Right atrium auricular region (tissue), 2 donors: Measurements from ENCODE around the gene CBY1. TPM values are rescaled to one million over a fixed set of nuclear protein-coding genes. Genes with fewer than 3 reads are reported as not detected.

ENCODE experiments used
- DNase-seq: peaks from one replicate; pipeline ENCODE4 v3.0.0-alpha.2; 2019; ENCODE audit warnings: low spot score
- H3K27ac ChIP-seq, 2 donors: fragments of 200-600 bp; sonication (generic); 1 replicate in 1 of 2; 2 replicates in 1 of 2; pipeline ENCODE4 v1.5.1; 2016 to 2019
- H3K27me3 ChIP-seq, 2 donors: fragments of 200-600 bp; sonication (generic); one replicate each; pipeline versions ENCODE4 v1.5.1 to v1.6.0; 2017 to 2019
- H3K36me3 ChIP-seq: fragments of 200-600 bp; sonication (generic); one replicate; pipeline ENCODE4 v1.5.1; 2016
- H3K4me1 ChIP-seq, 2 donors: fragments of 200-600 bp; sonication (generic); one replicate each; pipeline versions ENCODE4 v1.5.1 to v1.6.0; 2017 to 2019
- H3K4me3 ChIP-seq, 2 donors: fragments of 200-600 bp; sonication (generic); 1 replicate in 1 of 2; 2 replicates in 1 of 2; pipeline ENCODE4 v1.5.1; 2017 to 2019; ENCODE audit warnings: mild to moderate bottlenecking in 1 of 2, moderate library complexity in 1 of 2
- H3K9me3 ChIP-seq, 2 donors: fragments of 200-600 bp; sonication (generic); one replicate each; pipeline ENCODE4 v1.5.1; 2019
- CTCF ChIP-seq, 2 donors: fragments of 200-600 bp; sonication (generic); IDR thresholded peaks; one replicate each; pipeline ENCODE4 v1.5.1; 2019; ENCODE audit warnings: antibody characterized with exemption in 2 of 2
- total RNA-seq, 2 donors: library from RNA; depleted of rRNA; stranded (reverse); fragments of >200 nt; gene quantifications; one replicate each; pipeline ENCODE4 v1.1.0, GENCODE V29; 2016

Gene CBY1
- total RNA-seq, 2 donors from 2014 or later = 23.0 to 27.9 TPM

- TF ChIP-seq CTCF (IDR thresholded peaks at IDR 0.05) = no peak
- Histone ChIP-seq H3K9me3 (peaks cover 0 to 4% of the 10 kb centered on the region in 2 donors), H3K4me1 (no peaks in the 10 kb centered on the region), H3K27ac (no peak overlapping the region), H3K36me3 (no peaks in the 10 kb centered on the region), H3K4me3 (no peak overlapping the region), H3K27me3 (no peaks in the 10 kb centered on the region)
- no peak for DNase-seq
Measured at GRCh38 chr22:38623351-38623750, 33.1 kb upstream of the CBY1 start.

- TF ChIP-seq CTCF (IDR thresholded peaks at IDR 0.05) = no peak
Measured at GRCh38 chr22:38628444-38628843, 28.0 kb upstream of the CBY1 start.

GRCh38 chr22:38629108-38629507, 27.3 kb upstream of the CBY1 start:
- DNase-seq = no peak
- TF ChIP-seq CTCF (IDR thresholded peaks at IDR 0.05) = no peak

More at GRCh38 chr22:38628444-38628843, 28.0 kb upstream of the CBY1 start:
- H3K4me1 ChIP-seq = no peaks in the 10 kb centered on the region
- no peak overlapping the region for H3K27ac ChIP-seq
- H3K27me3 ChIP-seq = no peaks in the 10 kb centered on the region
- H3K9me3 ChIP-seq = no peaks in the 10 kb centered on the region
- DNase-seq = no peak
- H3K36me3 ChIP-seq = no peaks in the 10 kb centered on the region
- no peak overlapping the region for H3K4me3 ChIP-seq

GRCh38 chr22:38631724-38632123, 24.7 kb upstream of the CBY1 start:
- Histone ChIP-seq H3K27ac (no peak overlapping the region), H3K36me3 (no peaks in the 10 kb centered on the region), H3K9me3 (no peaks in the 10 kb centered on the region), H3K27me3 (no peaks in the 10 kb centered on the region), H3K4me3 (no peak overlapping the region), H3K4me1 (no peaks in the 10 kb centered on the region)
- no peak for TF ChIP-seq CTCF (IDR thresholded peaks at IDR 0.05)
- no peak for DNase-seq

More at GRCh38 chr22:38629108-38629507, 27.3 kb upstream of the CBY1 start:
- Histone ChIP-seq H3K36me3 (no peaks in the 10 kb centered on the region), H3K4me1 (no peaks in the 10 kb centered on the region), H3K4me3 (no peak overlapping the region), H3K27ac (no peak overlapping the region), H3K9me3 (no peaks in the 10 kb centered on the region), H3K27me3 (no peaks in the 10 kb centered on the region)

GRCh38 chr22:38632528-38632927, 23.9 kb upstream of the CBY1 start:
- no peak for DNase-seq
- Histone ChIP-seq H3K9me3 (no peaks in the 10 kb centered on the region), H3K4me3 (no peak overlapping the region), H3K27me3 (no peaks in the 10 kb centered on the region), H3K4me1 (no peaks in the 10 kb centered on the region), H3K27ac (no peak overlapping the region), H3K36me3 (no peaks in the 10 kb centered on the region)
- no peak for TF ChIP-seq CTCF (IDR thresholded peaks at IDR 0.05)

GRCh38 chr22:38638216-38638615, 18.2 kb upstream of the CBY1 start:
- DNase-seq = no peak
- no peak for TF ChIP-seq CTCF (IDR thresholded peaks at IDR 0.05)
- Histone ChIP-seq H3K4me3 (no peak overlapping the region), H3K9me3 (no peaks in the 10 kb centered on the region), H3K27me3 (no peaks in the 10 kb centered on the region), H3K36me3 (no peaks in the 10 kb centered on the region), H3K4me1 (no peaks in the 10 kb centered on the region), H3K27ac (no peak overlapping the region)
